GM21360 (cell line): ENCODE data around the gene PF4V1.

Experiments used
- ATAC-seq: cut with Tn5 transposase; IDR thresholded peaks from one replicate; pipeline ENCODE4 v1.9.1; 2021; ENCODE audit warnings: mild to moderate bottlenecking, moderate library complexity; ENCODE audit not compliant: unreplicated experiment

PF4V1 gene

DNA sequence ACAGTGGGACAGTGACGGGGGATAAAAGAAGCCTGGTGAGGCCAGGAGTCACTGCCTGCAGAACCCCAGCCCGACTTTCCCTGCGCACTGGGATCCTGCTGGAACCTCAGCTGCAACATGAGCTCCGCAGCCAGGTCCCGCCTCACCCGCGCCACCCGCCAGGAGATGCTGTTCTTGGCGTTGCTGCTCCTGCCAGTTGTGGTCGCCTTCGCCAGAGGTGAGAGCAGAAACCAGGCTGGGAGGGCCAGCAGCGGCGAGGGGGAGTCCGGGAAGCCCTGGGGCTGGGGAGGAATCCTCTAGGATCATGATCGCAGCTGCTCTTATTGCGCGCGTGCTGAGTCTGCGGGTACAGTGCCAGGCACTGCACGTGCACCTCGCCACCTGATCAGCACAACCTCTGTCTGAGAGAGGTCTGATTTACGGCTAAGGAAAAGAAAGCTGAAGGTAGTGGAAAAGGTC is at the start of gene PF4V1:
TSS of gene PF4V1 (plus strand) at position 51 of the 459 bp plus-strand sequence. CDS start at position 118, 67 bp downstream.
- ATAC-seq, result no peak

GRCh38 chr4:73810191-73810590 is 42.9 kb upstream of the PF4V1 start:
- ATAC-seq, result no peak

- ATAC-seq, result no peak
Measured at GRCh38 chr4:73811841-73812240, 41.3 kb upstream of the PF4V1 start.

GRCh38 chr4:73814679-73815078 is 38.4 kb upstream of the PF4V1 start:
- no peak for ATAC-seq

GRCh38 chr4:73815145-73815544 is 38.0 kb upstream of the PF4V1 start:
- ATAC-seq, result no peak

DNA sequence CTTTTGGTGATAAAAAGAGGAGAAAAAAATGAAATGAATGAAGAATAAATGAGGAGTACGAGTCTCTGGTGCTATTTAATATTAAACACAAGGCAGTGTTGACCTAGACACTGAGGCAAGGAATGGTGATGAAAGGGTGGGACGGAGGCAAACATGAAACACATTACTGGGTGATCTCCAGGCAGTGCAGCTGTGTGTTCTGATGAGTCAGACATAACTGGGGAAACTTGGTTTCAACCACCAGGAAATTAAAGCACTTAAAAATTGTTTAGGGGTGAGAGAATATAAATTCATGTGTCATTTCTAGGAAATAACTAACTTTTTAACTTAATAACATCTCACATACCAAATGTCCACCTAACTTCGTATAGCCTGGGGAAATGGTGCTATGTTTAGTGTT is 36.3 kb upstream of the PF4V1 start:
- no peak for ATAC-seq

GRCh38 chr4:73817341-73817740 is 35.8 kb upstream of the PF4V1 start:
- ATAC-seq, result no peak

GRCh38 chr4:73821325-73821724 is 31.8 kb upstream of the PF4V1 start:
- no peak for ATAC-seq

- no peak for ATAC-seq
Measured at GRCh38 chr4:73822389-73822788, 30.7 kb upstream of the PF4V1 start.

DNA sequence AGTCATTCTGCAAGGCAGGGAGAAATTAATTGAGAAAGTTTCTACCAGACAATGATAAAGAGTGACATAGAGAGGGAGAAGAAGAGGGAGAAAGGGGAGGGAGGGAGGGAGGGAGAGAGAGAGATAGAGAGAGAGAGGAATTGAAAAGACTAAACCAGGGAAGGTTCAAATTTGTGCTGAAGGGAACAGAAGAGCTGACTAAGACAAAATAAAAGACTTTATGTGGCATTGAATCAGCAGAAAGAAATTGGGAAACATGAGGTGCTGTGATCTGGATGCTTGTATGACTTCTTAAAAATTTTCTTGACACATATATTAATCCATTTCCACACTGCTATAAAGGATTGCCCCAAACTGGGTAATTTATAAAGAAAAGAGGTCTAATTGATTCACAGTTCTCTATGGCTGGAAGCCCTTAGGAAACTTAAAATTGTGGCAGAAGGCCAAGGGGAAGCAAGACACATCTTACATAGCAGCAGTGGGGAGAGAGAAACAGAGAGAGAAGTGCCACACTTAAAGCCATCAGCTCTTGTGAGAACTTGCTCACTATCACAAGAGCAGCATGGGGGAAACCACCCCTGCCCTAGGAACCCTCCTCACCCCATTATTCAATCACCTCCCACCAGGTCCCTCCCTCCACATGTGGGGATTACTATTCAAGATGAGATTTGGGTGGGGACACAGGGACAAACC is 30.1 kb upstream of the PF4V1 start:
- no peak for ATAC-seq

GRCh38 chr4:73823760-73824159 is 29.3 kb upstream of the PF4V1 start:
- no peak for ATAC-seq

GRCh38 chr4:73828956-73829355 is 24.1 kb upstream of the PF4V1 start:
- no peak for ATAC-seq

DNA sequence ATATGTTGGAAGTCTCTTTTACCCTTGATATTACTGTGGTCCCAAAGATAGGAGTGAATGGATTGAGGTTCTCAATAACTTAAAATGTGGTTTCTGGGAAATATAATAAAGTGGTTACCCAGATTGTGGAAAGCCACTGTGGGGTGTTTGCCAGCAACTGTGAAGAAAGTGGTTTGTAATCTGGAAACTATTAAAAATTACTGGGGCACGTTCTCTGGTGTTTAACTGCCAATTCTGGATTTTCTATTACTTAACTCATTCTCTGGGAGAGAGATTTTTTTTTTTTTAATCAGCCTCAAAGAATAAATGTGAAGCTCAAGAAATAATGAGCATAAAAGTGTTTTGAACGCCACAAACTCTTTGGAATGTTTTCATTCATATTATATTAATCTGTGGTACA is 21.5 kb upstream of the PF4V1 start:
- ATAC-seq, result no peak

GRCh38 chr4:73832651-73833237 is 20.4 kb upstream of the PF4V1 start:
- no peak for ATAC-seq

DNA sequence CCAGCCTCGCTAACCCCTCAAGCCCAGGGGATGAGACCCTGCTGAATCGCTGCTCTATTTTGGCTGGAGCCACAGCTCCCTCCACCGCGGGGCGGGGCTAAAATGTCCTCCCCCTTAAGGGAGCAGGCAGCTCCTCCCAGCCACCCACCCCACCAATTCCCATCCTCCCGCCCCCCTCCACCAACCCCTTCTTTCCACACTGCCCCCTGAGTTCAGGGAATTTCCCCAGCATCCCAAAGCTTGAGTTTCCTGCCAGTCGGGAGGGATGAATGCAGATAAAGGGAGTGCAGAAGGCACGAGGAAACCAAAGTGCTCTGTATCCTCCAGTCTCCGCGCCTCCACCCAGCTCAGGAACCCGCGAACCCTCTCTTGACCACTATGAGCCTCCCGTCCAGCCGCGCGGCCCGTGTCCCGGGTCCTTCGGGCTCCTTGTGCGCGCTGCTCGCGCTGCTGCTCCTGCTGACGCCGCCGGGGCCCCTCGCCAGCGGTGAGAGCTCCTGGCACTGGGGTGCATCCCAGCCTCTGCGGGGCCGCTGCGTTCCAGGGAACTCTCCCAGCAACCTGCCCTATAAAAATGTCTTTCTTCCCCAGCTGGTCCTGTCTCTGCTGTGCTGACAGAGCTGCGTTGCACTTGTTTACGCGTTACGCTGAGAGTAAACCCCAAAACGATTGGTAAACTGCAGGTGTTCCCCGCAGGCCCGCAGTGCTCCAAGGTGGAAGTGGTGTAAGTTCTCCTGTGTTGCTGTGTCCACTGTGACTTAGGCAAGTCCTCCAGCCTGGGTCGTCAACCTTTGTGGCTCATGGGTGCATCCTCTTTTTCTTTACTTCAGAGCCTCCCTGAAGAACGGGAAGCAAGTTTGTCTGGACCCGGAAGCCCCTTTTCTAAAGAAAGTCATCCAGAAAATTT is 16.5 kb upstream of the PF4V1 start, which contains the start of gene CXCL6:
TSS of gene CXCL6 (plus strand) at position 306 of the 907 bp plus-strand sequence. CDS start at position 379, 73 bp downstream.
- ATAC-seq, result no peak

- ATAC-seq, result no peak
Measured at GRCh38 chr4:73839071-73839470, 14.0 kb upstream of the PF4V1 start.

DNA sequence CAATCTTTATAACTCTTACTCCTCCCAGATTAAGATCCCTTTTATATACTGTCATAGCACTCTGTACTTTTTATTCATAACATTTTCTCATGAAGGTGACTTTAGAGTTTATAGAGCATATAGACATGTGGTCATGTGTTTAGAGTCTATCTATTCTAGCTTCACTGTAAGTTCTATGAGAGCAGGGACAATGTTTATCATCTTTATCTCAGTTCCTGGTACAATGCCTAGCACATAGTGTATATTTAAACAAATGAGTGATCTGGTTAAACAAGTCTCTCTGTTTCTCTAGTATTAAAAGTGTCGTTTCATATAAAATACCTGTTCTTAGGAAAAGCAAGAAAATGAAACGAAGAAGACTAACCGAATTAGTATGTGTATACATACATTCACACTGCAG is 13.4 kb upstream of the PF4V1 start:
- ATAC-seq, result no peak

- no peak for ATAC-seq
Measured at GRCh38 chr4:73841243-73841925, 11.7 kb upstream of the PF4V1 start.

DNA sequence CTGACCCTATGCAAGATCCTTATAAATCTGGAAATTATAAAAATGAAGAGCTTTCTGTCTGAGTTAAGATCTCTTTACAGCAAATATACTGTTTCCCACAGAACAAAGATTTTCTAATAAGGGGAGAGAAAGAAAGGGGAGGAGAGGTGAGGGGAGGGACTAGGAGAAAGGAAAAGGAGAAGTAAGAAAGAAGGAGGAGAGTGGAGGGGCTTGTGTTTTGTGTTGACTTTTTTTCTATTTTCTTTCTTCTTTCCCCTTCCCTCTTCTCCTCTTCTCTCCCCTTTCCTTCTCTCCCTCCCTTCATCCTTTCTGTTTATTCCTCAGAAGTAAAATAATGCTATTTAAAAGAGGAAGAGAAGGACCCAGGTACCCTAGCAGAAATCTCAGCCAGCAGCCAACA is 10.4 kb upstream of the PF4V1 start:
- ATAC-seq, result no peak

GRCh38 chr4:73843369-73843768 is 9.7 kb upstream of the PF4V1 start:
- ATAC-seq, result no peak

- ATAC-seq, result no peak
Measured at GRCh38 chr4:73844345-73844744, 8.8 kb upstream of the PF4V1 start.
